Left cardiac atrium (tissue), 4 donors: ENCODE data around the gene ILDR2. TPM values are rescaled to one million over a fixed set of nuclear protein-coding genes. Genes with fewer than 3 reads are reported as not detected.
A peak's percentile ranks its signal among the peaks of the same experiment; 100 is the strongest.

Source experiments
- ATAC-seq, 2 donors: fragments of 200-7000 bp; cut with Tn5 transposase; one replicate each; pipeline ENCODE4 v1.9.1; 2020; ENCODE audit warnings: mild to moderate bottlenecking in 2 of 2, moderate library complexity in 2 of 2
- DNase-seq: peaks from one replicate; pipeline ENCODE4 v3.0.0-alpha.2; 2020
- intact Hi-C, 2 donors: fragments of 100-400 bp; cut with DNase I; formaldehyde crosslinking; loops; one replicate each; pipeline versions ENCODE4 v1.14.1 to v1.15.1; 2022 to 2023
- total RNA-seq, 2 donors: library from RNA; stranded (reverse); fragmentation: NEBNext Ultra II Directional; extraction: Animal tissue kit (Norgen Biotek cat#: 25700); gene quantifications; one replicate each; pipeline ENCODE4 v1.2.1, GENCODE V29; 2021
- donor health status: DM: no; HTN: yes; CAD: no.
- donor health status: DM: no; HTN: yes; CAD: no; lungs with severe emphysema.
- donor health status: DM: yes; HTN: yes; CAD: no.
- donor health status: Dilated cardiomyopathy.

Gene ILDR2
- total RNA-seq, 2 donors from 2014 or later, result 3.2 to 7.3 TPM

DNA sequence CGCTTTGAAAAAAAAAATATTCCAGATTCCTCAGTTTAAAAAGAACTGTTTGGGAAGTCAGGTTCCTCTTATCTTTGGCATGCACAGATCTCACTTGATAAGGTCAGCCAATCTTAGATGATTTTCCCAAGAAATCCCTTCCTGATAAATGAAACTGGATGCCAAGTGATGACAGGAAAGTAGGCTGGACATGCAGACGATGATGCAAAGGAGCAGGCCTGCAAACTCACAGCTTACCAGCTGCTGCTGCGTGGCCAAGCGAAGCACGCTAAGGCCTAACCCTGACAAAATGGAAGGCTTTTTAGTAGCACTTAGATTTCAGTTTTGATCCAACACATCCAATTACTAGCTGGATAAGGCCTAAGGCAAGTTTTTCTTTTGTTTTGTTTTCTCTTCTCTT, 109.4 kb downstream of the ILDR2 start:
- ATAC-seq (peak in 1 of 2 donors; percentile 86), DNase-seq (no peak)
- intact Hi-C loops, result no loop called here

DNA sequence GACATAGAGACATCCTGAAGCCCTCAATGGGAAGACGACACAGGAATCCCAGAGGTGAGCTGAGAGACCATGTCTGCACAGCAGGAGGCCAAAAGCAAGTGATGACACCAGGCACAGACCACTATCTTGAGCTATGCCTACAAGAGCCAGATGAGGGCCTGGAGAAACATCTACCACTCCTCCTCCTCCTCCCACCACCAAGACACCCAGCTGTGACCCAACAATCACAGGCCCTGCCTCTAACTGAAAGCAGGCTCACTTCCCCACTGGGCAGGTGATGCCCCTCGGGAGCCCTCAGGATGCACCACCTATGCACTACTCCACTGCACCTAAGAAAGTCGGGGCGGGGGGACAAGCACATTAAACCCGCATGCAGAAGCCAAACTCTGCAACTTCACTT, 115.7 kb downstream of the ILDR2 start:
- no peak for DNase-seq
- intact Hi-C loops, result no loop called here

DNA sequence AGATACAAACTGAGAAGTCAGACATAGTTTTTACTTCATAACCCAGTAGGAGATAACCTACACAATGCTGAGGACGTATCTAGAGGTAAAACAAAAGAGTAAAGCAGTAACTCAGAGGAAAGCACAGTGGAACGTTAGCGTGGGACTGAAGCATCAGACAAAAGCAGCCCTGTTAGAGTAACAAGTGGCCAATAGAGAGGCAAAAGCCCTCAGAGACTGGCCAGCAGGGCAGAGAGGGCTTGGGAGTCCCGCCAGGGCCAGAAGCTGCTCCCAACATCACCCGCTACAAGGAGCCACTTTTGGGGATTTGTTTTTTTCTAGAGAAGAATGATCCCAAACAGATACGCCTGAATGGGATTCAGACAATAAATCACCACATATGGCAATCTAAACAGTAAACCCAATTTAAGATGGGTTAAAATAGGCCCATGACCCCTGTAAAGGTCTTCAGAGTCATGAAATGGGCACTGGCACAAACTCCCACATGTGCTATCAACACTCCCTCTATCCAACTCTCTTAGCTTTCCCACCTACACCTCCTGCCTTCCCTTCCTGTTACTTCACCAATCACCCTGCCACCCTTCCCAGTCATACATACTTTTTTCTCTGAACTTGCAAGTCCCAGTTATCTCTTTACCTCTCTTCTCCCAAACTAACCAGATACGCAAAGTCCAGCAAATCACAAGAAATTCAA, 116.5 kb downstream of the ILDR2 start:
- peak in 1 of 2 donors; percentile 29 for ATAC-seq
- intact Hi-C loops, result no loop called here

More for the DNA sequence above, 115.7 kb downstream of the ILDR2 start:
- peak in 1 of 2 donors; percentile 15 for ATAC-seq

More for the DNA sequence above, 116.5 kb downstream of the ILDR2 start:
- no peak for DNase-seq

Other genes starting within 250 kb of the ILDR2 start
- gene POGK, start 136.1 kb downstream of the ILDR2 start, total RNA-seq, result 10 to 100 TPM; 16.8 to 21.7 TPM
- gene TADA1, start 99.3 kb downstream of the ILDR2 start, total RNA-seq, result 1 to 10 TPM; 9.4 TPM
- 1 to 10 TPM; 2.9 to 5.8 TPM for gene MAEL, start 13.7 kb upstream of the ILDR2 start, total RNA-seq
- under 1 TPM; 0.31 to 0.32 TPM for gene GPA33, start 114.8 kb upstream of the ILDR2 start, total RNA-seq
- gene STYXL2, start 118.5 kb upstream of the ILDR2 start, total RNA-seq, result 10 to 100 TPM; 80.0 to 87.4 TPM
- 1 to 10 TPM; 7.6 to 9.5 TPM for gene POU2F1, start 245.3 kb upstream of the ILDR2 start, total RNA-seq